NCI-H748 treated with DMSO at 0.1 percent for 48 hours (cell line): ENCODE data around the gene ZMYND8.

Experiments used
- DNase-seq: peaks from one replicate; lab custom pipeline; 2025; lab: John Stamatoyannopoulos, UW

ZMYND8 gene

DNA sequence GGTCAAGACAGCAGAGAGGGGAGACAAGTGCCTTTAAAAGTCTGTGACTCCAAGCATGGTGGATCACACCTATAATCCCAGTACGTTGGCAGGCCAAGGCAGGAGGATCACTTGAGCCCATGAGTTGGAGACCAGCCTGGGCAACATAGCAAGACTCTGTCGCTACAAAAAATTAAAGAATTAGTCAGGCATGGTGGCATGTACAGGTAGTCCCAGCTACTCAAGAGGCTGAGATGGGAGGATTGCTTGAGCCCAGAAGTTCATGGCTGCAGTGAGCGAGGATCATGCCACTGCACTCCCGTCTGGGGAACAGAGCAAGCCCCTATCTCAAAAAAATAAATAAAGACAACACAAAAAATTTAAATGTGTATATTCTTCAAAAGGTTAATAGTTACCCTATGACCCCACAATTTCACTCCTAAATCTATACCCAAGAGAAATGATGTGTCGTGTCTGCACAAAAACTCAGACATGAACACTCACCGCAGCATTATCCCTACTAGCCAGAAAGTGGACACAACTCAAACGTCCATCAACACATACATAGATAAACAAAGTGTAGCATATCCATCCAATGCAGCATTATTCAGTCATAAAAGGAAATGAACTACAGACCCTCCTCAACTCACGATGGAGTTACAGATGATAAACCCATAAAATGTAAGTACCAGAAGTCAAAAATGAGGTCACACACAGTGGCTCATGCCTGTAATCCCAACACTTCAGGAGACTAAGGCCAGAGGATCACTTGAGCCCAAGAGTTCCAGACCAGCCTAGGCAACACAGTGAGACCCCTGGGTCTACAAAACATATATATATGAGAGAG lies 23.9 kb downstream of the ZMYND8 start:
- no peak for DNase-seq

DNA sequence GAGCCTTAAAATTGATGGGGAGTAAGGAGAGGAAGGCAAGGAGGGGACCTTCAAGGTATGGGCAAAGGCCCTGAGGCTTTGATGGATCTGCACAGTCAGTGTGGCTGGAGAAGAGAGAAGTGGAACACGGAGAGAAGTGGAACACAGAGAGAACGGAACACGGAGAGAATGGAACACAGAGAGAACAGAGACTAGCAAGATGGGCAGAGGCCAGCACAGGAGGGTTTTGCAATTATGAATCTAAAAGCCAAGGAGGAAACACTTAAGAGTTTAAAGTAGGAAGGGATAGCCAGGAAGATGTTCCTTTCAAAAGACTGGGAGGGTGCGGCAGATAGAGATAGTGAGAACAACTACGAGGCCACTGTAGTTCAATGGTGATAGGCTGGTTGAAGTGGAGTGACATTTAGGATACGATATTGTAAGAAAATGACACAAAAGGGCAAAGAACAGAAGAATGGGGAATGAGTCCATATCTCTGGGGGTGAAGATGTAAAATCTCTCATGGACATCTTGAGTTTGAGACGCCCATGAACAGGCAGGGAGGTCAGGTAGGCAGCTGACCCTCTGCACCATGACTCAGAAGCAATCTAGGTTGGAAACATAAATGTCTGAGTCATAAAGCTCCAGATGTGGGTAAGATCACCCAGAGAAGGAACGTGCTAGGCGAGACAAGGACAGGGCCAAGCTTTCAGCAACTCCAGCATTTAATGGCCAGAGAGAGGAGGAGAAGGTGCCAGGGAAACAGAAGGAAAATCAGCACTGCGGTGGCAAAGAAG lies 25.4 kb downstream of the ZMYND8 start:
- DNase-seq = no peak

DNA sequence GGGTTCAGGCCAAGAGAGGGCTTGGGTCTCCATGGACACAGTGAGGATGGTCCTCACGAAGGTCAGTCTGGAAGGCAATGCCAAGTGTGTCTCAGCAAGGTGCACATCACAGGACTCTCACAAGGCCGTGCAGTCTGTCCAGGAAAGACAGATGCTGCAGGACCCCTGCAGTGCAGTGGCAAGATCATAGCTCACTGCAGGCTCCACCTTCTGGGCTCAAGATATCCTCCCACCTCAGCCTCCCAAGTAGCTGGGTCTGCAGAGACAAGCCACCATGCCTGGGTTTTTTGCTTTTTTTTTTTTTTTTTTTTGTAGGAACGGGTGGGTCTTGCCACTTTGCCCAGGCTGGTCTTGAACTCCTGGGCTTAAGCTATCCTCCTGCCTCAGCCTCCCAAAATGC lies 26.4 kb downstream of the ZMYND8 start:
- no peak for DNase-seq

DNA sequence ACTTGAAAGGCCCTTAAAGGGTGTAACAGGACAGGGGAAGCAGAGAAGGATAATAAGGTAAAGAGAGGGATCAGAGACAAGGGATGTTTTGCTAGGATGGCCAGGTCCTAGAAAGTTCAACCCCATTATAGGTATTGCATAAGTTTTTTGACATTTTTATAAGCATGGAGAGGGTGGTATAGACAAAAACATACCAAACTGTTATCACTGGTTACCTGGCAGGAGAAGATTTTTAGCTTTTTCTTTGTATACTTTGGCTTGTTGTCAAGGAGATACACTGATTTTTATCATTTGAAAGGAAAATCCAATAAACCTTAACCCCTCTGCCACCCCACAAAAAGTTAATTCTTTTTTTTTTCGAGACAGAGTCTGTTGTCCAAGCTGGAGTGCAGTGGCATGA lies 28.4 kb downstream of the ZMYND8 start:
- no peak for DNase-seq

DNA sequence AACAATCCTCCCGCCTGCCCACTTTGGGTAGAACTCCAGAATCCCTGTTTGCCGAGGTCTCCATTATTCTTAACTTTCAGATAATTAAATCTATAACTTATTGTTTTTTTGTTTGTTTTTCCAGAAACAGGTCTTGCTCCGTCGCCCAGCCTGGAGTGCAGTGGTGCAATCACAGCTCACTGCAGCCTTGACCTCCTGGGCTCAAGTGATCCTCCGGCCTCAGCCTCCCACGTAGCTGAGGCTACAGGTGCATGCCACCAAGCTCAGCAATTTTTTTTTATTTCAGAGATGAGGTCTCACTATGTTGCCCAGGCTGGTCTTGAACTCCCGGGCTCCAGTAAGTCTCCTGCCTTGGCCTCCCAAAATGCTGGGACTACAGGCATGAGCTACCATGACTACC lies 28.8 kb downstream of the ZMYND8 start:
- DNase-seq = no peak

DNA sequence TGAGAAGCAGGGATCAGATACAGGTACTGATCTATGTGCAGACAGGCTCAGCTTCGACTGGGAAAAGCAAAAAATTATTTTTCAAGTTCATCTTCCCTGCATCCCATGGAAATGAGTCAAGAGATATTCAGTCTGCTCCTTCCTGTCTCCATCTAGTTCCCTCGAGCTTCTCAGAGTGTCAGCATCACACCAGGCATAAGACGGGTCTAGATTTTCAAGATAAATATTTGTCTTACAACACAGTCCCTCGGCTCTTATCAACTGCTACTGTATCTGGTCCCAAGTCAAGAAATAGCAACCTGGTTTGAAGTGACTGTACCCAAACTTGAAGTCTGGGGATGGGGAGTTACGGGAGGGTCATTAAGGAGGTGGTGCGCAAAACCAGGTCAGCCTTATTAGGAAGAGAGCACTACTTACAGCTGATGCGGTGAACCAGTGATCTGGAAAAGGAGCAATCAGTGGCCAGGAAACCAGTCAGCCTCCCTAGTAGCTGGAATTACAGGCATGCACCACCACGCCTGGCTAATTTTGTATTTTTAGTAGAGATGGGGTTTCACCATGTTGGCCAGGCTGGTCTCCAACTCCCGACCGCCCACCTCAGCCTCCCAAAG lies 29.7 kb downstream of the ZMYND8 start:
- no peak for DNase-seq

DNA sequence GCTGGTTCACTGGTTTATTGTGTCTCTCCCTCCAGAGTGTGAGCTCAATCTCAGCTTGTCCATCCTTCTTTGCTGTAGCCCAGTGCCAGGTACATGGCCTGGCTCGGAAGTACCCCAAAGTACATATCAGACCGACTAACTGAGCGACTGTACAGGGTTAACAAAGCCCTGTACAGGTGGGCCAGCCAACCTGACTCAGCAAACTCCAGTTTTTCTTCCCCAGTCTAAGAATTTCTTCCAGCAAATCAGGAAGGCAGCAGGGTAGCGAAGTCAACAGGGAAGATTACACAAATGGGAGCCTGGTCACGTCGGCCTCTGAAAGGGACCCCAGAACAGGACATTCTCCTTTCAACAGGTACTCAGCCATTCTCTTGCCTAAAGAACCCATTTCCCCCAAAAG lies 31.3 kb downstream of the ZMYND8 start:
- no peak for DNase-seq

DNA sequence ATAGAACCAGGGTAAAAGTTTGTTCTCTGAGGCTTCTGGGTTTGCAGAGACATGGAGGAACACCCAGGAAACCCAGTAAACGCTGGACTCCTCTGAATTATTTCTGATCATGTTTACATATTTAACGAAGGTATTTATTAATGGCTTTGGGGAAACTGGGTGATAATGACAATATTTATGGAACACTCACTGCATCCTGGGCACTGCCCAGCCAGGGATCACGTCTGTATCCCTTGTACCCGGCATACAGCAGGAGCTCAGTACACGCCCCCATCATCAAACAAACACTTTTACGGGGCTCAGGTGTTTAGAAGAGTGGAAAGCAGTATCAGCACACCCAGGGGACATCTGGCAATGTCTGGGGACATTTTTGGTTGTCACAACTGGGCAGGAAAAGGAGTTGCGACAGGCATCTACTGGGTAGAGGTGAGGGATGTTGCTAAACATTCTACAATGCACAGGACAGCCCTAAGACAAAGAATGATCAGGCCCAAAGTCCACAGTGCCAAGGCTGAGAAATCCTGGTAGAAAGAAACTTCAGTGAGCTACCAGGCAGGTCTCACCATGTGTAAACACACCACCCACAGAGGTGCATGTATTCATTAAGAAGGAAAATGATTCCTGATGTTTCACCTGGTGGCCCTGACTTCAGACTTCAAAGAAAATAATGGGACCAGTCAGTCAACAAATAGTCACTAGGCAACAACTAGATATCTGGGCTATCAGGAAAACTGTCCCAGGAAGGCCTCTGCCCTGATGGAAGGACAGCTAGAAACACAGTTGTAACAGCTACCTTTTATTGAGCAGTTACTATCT lies 35.3 kb downstream of the ZMYND8 start:
- DNase-seq = peak; percentile 74

DNA sequence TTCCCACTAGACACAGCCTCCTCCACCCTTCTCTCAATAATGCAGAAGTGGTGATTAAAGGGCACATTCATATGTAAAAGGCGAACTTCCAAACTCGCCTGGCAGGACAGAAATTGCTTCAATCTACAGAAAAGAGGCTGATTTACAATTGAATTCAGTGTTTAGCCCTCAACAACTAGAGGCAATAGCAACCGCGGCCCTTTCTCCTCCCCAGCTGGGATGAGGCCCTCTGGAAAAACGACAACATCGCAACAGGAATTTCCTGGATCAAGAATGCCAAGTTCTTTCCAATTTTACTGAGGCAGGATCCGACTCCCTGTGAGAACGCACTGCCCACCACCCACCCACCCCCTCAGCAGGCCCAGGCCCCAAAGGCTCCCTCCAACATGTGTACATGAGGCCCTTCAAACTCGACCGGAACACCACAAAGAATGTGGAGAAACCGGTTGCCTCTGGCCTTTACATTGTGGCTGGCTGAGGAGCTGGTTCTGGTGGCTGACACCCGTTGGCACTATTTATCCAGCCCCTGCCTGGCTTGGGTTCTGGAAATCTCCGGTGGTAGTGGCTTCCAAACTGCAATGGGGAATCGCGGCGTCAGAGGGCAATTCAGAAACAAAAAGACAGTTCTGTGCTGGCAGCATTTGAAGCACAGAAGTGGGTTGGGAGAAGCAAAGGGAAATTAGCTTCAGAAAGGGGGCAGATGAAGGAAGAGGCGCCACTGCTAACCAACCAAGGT lies 36.8 kb downstream of the ZMYND8 start:
- no peak for DNase-seq

DNA sequence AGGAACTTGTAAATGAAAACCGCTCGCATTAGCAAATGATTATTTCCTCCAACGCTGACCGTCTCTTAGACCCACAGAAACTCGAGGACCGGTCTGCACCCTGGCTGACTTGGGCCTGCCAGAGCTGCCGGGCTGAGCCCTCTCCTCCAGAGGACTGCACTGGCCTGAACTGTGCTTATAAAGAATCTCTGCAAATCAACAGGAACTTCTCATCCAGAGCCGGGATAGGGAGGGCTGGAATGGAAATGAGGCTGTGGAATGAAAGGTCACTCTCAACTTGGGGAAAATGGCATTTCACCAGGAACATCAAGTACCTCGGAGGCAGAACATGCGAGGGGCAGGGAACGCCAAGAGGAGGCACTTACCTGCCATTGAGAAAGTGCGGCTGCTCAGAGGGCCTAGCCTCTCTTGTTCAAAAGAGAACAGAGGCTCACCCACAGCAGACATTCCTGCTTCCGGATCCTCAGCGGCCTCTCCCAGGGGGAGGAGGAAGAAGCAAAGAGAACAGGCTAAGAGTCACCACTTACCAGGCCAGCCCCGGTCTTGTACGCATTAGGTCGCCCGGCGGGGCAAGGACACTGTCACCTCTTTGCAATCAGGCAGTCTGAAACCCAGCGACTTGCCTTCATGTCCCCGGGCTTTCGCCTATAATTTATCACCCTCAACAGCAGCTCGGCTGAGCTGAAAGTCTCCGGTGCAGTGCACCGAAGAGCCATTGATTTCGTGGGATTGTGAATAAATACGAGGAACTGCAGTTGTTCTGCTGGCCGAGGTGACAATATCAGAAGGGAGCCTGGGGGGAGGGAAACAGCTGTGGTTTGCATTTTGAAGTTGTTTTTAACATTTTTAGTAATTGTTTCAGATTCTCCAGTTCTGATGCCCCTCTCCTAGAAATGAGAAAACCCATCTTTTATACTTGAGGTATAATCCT lies 37.6 kb downstream of the ZMYND8 start:
- DNase-seq = no peak

DNA sequence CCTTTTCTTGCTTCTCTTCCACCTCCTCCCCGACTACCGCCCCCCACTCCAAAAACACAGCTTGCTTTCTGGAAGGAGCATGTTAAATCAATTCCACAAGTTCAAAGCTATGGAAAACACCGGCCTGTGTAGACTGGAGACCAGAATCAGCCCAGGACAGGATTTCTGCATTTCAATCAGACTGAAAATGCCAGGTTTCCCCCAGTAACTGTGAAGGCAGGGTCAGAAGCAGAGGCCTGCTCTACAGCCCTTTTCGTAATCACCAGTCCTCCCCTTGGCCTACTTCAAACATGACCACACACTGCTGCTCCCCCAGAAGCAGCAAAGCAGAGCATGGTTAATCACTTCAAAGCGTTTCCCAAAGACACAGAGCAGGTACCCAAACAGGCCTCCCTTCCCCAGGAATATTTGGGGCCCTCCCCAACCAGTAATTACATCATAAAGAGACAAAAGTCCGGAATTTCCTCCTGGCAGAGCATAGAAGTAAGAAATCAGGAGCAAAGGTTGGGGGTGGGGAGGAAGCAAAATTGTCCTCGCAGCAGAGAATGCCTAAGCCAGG lies 38.4 kb downstream of the ZMYND8 start:
- DNase-seq = no peak

DNA sequence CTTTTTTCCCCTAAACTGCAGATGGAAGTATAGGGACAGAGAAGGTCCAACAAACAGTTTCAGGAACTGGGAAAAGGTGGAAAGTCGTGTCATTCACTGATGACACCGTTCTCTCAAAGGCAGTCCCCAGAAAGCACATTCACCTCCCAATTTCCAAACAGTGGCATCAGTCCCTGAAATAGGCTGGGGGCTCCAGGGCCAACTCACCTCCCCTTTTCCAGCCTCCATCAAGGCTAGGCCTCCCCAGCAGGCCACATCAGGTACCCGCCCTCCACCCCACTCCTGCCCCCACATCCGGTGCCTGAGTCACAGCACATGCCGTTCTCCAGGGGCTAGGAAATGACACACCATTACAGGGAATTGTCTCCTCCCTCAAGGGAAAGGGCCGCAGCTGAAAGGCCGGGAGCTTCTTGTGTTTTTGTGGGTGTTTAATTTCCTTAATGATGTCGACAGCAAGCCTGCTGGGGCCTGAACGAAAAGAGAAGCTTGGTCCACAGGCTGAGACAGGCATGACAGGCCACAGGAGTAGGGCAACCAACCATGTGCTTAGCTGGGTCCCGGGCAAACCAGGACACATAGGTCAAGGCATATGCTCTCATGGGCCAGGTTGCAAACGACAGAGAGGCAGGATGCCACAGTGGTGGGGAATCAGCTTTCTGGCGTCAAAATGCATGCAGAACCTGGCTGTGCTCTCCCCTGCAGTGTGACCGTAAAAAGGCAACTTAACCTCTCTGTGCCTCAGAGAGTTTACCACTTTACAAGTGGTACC lies 39.2 kb downstream of the ZMYND8 start:
- no peak for DNase-seq

DNA sequence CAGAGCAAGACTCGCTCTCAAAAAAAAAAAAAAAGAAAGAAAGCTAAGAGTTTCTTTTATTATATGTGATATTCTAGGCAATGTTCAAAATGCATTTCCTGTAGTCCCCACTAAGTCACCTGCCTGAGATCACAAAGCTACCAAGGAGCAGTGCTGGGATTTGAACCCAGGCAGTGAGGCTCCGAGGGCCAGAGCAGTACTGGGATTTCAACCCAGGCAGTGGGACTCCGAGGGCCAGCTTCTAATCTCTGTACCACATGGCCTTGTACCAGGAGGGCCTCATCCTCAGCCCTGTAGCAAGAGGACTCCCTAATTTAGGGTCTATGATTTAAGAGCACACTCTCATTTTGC lies 39.7 kb downstream of the ZMYND8 start:
- DNase-seq = no peak

DNA sequence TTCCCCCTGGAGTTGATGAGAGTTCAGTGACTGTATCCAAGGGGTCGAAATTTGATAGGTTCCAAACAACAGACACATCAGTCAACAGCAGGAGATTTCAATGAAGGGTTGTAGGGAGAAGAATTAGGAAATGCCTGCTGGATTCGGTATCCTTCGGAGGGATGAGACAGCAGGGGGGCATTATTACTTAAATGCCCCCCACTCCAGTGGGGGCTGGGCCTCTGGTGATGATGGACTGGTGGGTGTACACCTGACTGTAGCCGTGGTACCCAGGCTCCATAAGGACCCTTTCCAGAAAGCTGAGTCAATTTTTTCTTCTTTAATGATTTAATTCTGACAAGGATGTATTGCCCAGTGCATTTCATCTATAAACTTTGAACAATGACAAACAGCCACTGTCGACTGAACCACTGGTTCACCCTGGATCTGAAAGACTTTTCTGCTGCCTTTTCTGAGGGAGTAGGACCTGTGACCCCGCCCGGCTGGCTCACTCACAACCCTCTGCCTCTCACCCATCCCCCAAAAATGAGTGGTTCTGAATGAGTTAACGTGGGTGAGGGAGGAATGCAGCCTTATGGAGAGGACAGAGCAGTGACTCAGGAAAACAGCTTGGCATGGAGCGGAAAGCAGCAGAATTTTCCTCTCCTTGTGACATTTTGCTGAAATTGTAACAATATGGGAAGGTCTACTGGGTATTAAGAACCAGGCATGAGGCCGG lies 41.0 kb downstream of the ZMYND8 start:
- DNase-seq = peak; percentile 29

DNA sequence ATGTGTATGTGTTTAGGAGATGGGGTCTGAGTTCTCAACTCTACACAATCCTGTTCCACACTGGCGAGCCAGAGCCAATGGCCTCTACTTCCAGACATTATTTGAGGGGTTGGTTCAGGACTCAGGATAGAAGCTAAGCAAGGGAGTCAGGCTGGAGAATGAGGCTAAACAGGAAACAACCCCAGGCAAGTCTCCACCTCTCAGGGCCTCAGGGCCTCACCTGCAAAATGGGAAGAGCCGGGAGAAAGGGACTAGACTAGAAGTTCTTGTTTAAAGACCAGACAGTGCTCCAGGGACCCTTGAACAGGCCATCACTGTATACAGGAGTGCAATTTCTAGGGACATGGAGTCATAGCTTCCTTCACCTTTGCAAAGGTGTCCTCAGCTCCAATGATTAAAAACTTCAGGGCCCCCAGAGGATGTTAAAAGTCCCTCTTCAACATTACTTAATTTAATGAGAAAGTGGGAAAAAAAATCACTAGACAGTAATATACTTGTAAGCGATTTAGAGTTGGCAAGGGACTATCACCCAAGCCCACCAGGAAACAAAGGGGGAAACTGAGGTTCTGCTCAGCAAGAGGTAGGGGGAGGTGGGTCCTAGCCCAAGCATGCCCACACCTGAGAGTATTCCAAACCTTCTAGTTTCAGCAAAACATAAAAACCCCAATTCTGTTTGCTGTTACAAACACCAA lies 41.7 kb downstream of the ZMYND8 start:
- no peak for DNase-seq

DNA sequence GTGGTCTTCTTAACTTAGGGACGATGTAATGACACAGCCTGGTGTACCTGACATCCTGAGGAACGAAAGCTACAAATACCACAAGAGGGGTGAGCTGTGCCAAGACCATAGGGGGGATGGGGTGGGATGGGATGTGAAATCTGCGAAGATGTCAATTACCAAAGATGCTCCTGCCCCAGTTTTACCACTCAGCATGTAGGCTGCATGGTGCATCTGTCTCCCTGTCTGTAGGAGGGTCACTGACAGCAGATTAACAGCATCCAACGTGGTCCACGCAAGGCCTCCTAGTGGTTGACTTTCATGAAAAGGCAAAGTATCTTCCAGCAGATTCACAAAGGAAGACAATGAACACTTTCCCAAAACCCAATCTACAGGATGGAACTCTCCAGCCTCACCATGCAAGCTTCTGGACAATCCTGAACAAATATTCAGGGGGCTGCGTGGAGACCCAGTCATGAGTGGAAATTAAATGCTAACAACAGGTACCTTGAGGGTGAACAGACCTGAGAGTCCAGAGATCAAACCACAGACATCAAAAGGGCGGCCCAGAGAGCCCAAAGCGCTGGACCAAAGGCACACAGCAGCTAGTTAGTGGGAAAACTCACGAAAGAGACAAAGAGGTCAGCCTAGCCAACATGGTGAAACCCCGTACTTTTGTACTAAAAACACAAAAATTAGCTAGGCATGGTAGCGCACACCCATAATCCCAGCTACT lies 44.4 kb downstream of the ZMYND8 start:
- DNase-seq = no peak

DNA sequence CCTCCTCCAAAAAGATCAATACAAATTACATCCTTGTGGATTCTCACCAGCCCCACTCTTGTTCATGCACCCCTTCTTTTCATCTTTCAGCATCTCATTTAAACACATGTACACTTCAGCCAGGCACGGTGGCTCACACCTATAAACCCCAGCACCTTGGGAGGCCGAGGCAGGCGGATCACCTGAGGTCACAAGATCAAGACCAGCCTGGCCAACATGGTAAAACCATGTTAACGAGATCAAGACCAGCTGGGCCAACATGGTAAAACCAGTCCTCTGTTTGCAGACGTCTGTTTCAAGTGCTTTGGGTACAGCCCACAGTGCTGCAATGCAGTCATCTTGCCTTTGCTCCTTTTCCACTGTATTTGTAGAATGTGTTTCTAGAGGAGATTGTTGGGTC lies 45.3 kb downstream of the ZMYND8 start:
- no peak for DNase-seq
